ENCODE results near the gene TANC2.

DNA sequence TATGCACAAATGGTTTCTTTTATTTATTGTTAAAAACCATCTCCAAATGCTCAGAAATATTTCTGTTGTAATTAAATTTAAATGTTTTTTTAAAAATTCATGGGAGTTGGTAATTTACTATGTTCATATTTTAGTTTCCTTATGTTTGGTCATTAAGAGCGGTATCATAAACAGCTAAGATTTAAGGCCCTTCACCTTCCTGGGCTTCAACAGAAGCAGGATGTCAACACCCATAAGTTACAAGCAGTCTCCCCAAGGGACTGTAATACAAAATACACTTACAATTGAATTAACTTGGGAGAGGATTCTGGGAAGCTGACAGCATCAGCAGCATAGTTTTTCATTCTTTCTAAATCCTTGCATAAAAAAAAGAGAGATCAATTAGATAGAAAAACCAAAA is 30.9 kb upstream of the TANC2 start:
- TF ChIP-seq POLR2AphosphoS5 (IDR thresholded peaks at IDR 0.05; ENCODE audit: borderline replicate concordance, low read depth, low read length) (no peak), EZH2 (IDR thresholded peaks at IDR 0.05) (no peak)
